Chondrocyte (in vitro differentiated cells): Measurements from ENCODE around the gene INTS7. TPM values are rescaled to one million over a fixed set of nuclear protein-coding genes. Genes with fewer than 3 reads are reported as not detected.
A peak's percentile ranks its signal among the peaks of the same experiment; 100 is the strongest.

Source experiments
- DNase-seq: peaks from one replicate; pipeline ENCODE4 v3.0.0; 2021; ENCODE audit warnings: mixed read lengths, low spot score
- H3K27ac Mint-ChIP-seq: one replicate; pipeline ENCODE4 v1.8.0; 2021; ENCODE audit warnings: mild to moderate bottlenecking, moderate library complexity, mixed read lengths; ENCODE audit not compliant: unreplicated experiment
- H3K27me3 Mint-ChIP-seq: 2 replicates; pipeline ENCODE4 v1.8.0; 2021; ENCODE audit warnings: low read depth, mixed read lengths
- H3K36me3 Mint-ChIP-seq: 2 replicates; pipeline ENCODE4 v1.8.0; 2021; ENCODE audit warnings: low read depth, mixed read lengths
- H3K4me1 Mint-ChIP-seq: 2 replicates; pipeline ENCODE4 v1.8.0; 2021; ENCODE audit warnings: low read depth, mild to moderate bottlenecking, mixed read lengths
- H3K4me3 Mint-ChIP-seq: one replicate; pipeline ENCODE4 v1.8.0; 2021; ENCODE audit warnings: mild to moderate bottlenecking, moderate library complexity, mixed read lengths; ENCODE audit not compliant: unreplicated experiment
- H3K9me3 Mint-ChIP-seq: 2 replicates; pipeline ENCODE4 v1.8.0; 2021; ENCODE audit warnings: low read depth, mixed read lengths
- CTCF ChIP-seq: fragments of 200-600 bp; sonication (generic); IDR thresholded peaks from 2 replicates; pipeline ENCODE4 v1.5.0; 2021; ENCODE audit warnings: antibody characterized with exemption, mild to moderate bottlenecking, moderate library complexity
- total RNA-seq: library from RNA; stranded (reverse); gene quantifications from 3 replicates; pipeline ENCODE4 v1.2.1, GENCODE V29; 2021

The INTS7 gene
- total RNA-seq, 1 donor from 2014 or later, result 18.6 TPM

GRCh38 chr1:211924256-211924655, 111.1 kb downstream of the INTS7 start:
- H3K27me3 Mint-ChIP-seq, result no peaks in the 10 kb centered on the region
- H3K27ac Mint-ChIP-seq, result no peak overlapping the region
- peaks cover 13% of the 10 kb centered on the region for H3K4me1 Mint-ChIP-seq
- TF ChIP-seq CTCF, result no peak
- DNase-seq, result no peak
- no peaks in the 10 kb centered on the region for H3K9me3 Mint-ChIP-seq
- no peaks in the 10 kb centered on the region for H3K36me3 Mint-ChIP-seq
- no peak overlapping the region for H3K4me3 Mint-ChIP-seq

GRCh38 chr1:211923095-211923494, 112.3 kb downstream of the INTS7 start:
- H3K36me3 Mint-ChIP-seq, result no peaks in the 10 kb centered on the region
- DNase-seq, result no peak
- no peaks in the 10 kb centered on the region for H3K9me3 Mint-ChIP-seq
- H3K4me1 Mint-ChIP-seq, result peaks cover 25% of the 10 kb centered on the region
- no peak overlapping the region for H3K4me3 Mint-ChIP-seq
- no peak for TF ChIP-seq CTCF
- no peaks in the 10 kb centered on the region for H3K27me3 Mint-ChIP-seq
- no peak overlapping the region for H3K27ac Mint-ChIP-seq

GRCh38 chr1:211921579-211922095, 113.7 kb downstream of the INTS7 start:
- Mint-ChIP-seq H3K4me1 (peaks cover 34% of the 10 kb centered on the region), H3K27me3 (no peaks in the 10 kb centered on the region), H3K4me3 (no peak overlapping the region), H3K36me3 (no peaks in the 10 kb centered on the region), H3K9me3 (no peaks in the 10 kb centered on the region), H3K27ac (no peak overlapping the region)
- no peak for DNase-seq
- no peak for TF ChIP-seq CTCF

- no peak overlapping the region for H3K4me3 Mint-ChIP-seq
- H3K27ac Mint-ChIP-seq, result peak overlapping the region; percentile 66
Measured at GRCh38 chr1:211920602-211921226, 114.6 kb downstream of the INTS7 start.

DNA sequence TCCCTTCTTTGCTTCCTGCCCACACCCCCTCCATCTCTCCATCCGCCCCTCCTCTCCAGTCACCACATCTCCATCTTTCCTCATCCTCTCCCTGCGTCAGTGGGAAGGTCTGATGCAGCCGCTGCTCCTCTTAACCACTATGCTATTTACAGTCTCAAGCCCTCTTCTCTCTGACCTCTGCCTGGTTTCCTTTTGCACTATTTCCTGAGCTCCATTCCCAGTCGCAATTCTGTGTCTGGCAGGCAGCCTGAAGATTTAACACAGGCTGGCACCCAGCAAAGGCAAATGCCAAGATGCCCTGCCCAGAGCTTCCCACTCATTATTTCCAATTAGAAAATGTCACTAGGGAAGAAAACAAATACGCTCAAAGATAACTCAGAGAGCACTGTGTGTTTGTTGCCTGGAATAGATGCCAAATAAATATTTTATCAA, 115.2 kb downstream of the INTS7 start:
- Mint-ChIP-seq H3K9me3 (no peaks in the 10 kb centered on the region), H3K27me3 (no peaks in the 10 kb centered on the region), H3K4me1 (peaks cover 34% of the 10 kb centered on the region), H3K36me3 (no peaks in the 10 kb centered on the region), H3K27ac (peak overlapping the region; percentile 94), H3K4me3 (no peak overlapping the region)
- DNase-seq, result no peak
- TF ChIP-seq CTCF, result no peak

More at GRCh38 chr1:211920602-211921226, 114.6 kb downstream of the INTS7 start:
- H3K27me3 Mint-ChIP-seq, result no peaks in the 10 kb centered on the region
- H3K4me1 Mint-ChIP-seq, result peaks cover 34% of the 10 kb centered on the region
- no peak for DNase-seq
- H3K9me3 Mint-ChIP-seq, result no peaks in the 10 kb centered on the region
- no peak for TF ChIP-seq CTCF
- no peaks in the 10 kb centered on the region for H3K36me3 Mint-ChIP-seq
